SK-N-MC (cell line): ENCODE measurements around the gene VEPH1.

Source experiments
- DNase-seq: peaks from one replicate; pipeline ENCODE4 v3.0.0-alpha.2; 2011; ENCODE audit warnings: low read depth, low spot score
- H3K27ac ChIP-seq: fragments of 200-600 bp; sonication (generic); 2 replicates; pipeline ENCODE4 v1.5.1; 2016; ENCODE audit warnings: mixed run types
- H3K36me3 ChIP-seq: fragments of 200-600 bp; sonication (generic); 2 replicates; pipeline ENCODE4 v1.6.1; 2017; ENCODE audit warnings: antibody characterized with exemption, low read length, mixed read lengths; ENCODE audit not compliant: insufficient read depth
- H3K4me3 ChIP-seq: fragments of 200-600 bp; sonication (generic); 2 replicates; pipeline ENCODE4 v1.5.1; 2016
- H3K9ac ChIP-seq: fragments of 200-600 bp; sonication (generic); 2 replicates; pipeline ENCODE4 v1.8.0; 2017; ENCODE audit warnings: mixed run types, mixed read lengths; ENCODE audit not compliant: insufficient read length
- H3K9me3 ChIP-seq: fragments of 200-600 bp; sonication (generic); 2 replicates; pipeline ENCODE4 v1.6.1; 2017; ENCODE audit warnings: low read depth, mild to moderate bottlenecking, antibody characterized with exemption, low read length, moderate library complexity, mixed read lengths
- EZH2 ChIP-seq: fragments of 200-600 bp; sonication (generic); IDR thresholded peaks from one replicate; pipeline ENCODE4 v1.6.1; 2017; ENCODE audit warnings: antibody characterized with exemption
- FOXP2 ChIP-seq: optimal IDR thresholded peaks from 2 replicates; pipeline ENCODE3; 2011; ENCODE audit warnings: mild to moderate bottlenecking, moderate library complexity; ENCODE audit not compliant: insufficient read depth; ENCODE audit errors: extremely low read length, control extremely low read depth
- POLR2AphosphoS5 ChIP-seq: IDR thresholded peaks from 2 replicates; pipeline ENCODE4 v1.6.1; 2012; ENCODE audit warnings: mild to moderate bottlenecking, low read depth, low read length, borderline replicate concordance

VEPH1 gene

DNA sequence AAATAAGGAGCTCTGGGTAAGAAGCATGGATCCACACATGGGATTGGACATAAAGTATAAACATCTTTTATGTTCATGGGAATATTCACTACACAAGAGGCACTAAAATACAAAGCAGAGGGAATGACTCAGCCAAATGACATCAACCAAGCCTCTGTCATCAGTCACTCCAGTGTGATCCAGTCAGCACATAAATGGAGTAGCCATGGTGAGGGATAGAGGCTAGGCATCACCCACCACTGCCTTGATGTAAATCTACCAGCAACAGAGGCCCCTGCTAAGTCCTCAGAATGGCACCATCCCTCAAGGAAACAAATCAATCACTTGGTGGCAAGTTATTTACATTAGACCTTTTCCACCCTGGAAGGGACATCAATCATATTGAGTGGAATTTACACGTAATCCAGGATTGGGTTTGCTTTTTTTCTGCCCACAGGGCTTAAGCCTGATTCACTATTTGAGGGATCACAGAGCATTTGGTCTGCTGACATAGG lies 27.2 kb downstream of the VEPH1 start:
- no peak overlapping the region for H3K9ac ChIP-seq
- no peaks in the 10 kb centered on the region for H3K36me3 ChIP-seq
- no peak overlapping the region for H3K4me3 ChIP-seq
- no peak overlapping the region for H3K27ac ChIP-seq
- TF ChIP-seq EZH2 (no peak), POLR2AphosphoS5 (no peak), FOXP2 (no peak)
- H3K9me3 ChIP-seq, result no peaks in the 10 kb centered on the region
- no peak for DNase-seq

GRCh38 chr3:157472648-157473047 lies 30.6 kb downstream of the VEPH1 start:
- no peak for DNase-seq
- Histone ChIP-seq H3K36me3 (no peaks in the 10 kb centered on the region), H3K9me3 (no peaks in the 10 kb centered on the region), H3K27ac (no peak overlapping the region), H3K4me3 (no peak overlapping the region), H3K9ac (no peak overlapping the region)
- TF ChIP-seq POLR2AphosphoS5 (no peak), EZH2 (no peak), FOXP2 (no peak)

GRCh38 chr3:157471064-157471463 lies 32.2 kb downstream of the VEPH1 start:
- Histone ChIP-seq H3K9ac (no peak overlapping the region), H3K27ac (no peak overlapping the region), H3K4me3 (no peak overlapping the region), H3K9me3 (no peaks in the 10 kb centered on the region), H3K36me3 (no peaks in the 10 kb centered on the region)
- no peak for DNase-seq
- TF ChIP-seq FOXP2 (no peak), EZH2 (no peak)

DNA sequence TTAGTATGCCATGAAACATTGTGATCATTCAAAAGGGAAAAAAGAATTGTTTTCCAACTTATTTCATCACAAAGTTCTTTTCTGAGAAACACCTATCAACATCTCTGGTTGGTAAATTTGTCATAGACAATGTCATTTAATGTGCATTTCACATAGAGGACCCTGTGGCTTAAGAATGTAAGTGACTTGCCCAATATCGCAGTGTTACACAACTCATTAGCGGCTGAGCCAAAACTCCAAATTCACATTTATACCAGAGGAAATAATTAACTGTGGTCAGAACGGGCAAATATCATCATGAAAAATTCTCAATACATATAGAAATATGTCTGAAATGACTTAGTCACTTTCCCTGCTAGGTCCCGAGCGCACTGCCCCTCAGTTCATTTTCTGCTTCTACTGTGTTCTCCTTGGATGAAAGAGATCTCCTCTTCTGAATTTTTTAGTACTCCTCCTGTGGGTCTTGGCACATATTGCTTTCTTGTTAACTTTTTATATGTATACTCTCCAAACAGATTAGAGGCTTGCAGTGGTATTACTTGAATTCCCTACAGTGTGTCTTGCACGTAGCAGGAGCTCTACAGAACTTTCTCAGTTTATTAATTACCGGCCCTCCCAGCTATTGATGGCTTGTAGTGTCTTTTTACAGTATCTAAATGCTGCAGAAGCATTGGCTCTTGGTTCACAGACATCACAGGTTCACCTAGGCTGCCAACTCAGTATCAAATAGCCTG lies 33.5 kb downstream of the VEPH1 start:
- H3K9me3 ChIP-seq, result no peaks in the 10 kb centered on the region
- H3K27ac ChIP-seq, result no peak overlapping the region
- H3K4me3 ChIP-seq, result no peak overlapping the region
- no peaks in the 10 kb centered on the region for H3K36me3 ChIP-seq
- DNase-seq, result no peak
- no peak for TF ChIP-seq FOXP2
- no peak for TF ChIP-seq POLR2AphosphoS5
- no peak for TF ChIP-seq EZH2
- H3K9ac ChIP-seq, result no peak overlapping the region

DNA sequence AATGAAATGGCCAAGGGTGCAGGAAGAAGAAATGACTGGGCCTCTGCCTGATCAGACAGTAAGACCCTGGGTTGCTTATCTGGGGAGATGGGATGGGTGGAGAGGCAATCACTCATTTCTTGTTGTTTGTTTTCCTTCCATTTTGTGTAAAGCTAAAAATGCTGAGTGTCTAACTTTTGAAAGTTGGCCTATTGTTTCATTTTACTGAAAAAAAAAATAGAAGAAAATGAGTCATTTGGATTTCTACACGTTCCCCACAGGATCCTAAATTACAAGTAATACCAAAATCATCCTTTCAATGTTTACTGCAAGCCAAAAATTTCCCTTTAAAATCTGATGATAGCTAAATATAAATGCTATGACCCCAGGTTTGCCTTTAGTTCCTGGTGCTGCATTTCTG lies 36.0 kb downstream of the VEPH1 start:
- DNase-seq, result no peak
- Histone ChIP-seq H3K36me3 (no peaks in the 10 kb centered on the region), H3K4me3 (no peak overlapping the region), H3K27ac (no peak overlapping the region), H3K9me3 (no peaks in the 10 kb centered on the region), H3K9ac (no peak overlapping the region)
- TF ChIP-seq FOXP2, result no peak
- TF ChIP-seq EZH2, result no peak
- no peak for TF ChIP-seq POLR2AphosphoS5

GRCh38 chr3:157465741-157466140 lies 37.5 kb downstream of the VEPH1 start:
- H3K27ac ChIP-seq, result no peak overlapping the region
- no peak for DNase-seq
- H3K9me3 ChIP-seq, result no peaks in the 10 kb centered on the region
- no peak overlapping the region for H3K9ac ChIP-seq
- H3K36me3 ChIP-seq, result no peaks in the 10 kb centered on the region
- H3K4me3 ChIP-seq, result no peak overlapping the region
- TF ChIP-seq EZH2 (no peak), FOXP2 (no peak), POLR2AphosphoS5 (no peak)

GRCh38 chr3:157464321-157464720 lies 38.9 kb downstream of the VEPH1 start:
- Histone ChIP-seq H3K9me3 (no peaks in the 10 kb centered on the region), H3K27ac (no peak overlapping the region), H3K9ac (no peak overlapping the region), H3K36me3 (no peaks in the 10 kb centered on the region), H3K4me3 (no peak overlapping the region)
- DNase-seq, result no peak
- TF ChIP-seq EZH2, result no peak
- TF ChIP-seq FOXP2, result no peak
- TF ChIP-seq POLR2AphosphoS5, result no peak

- no peak overlapping the region for H3K9ac ChIP-seq
- no peak overlapping the region for H3K27ac ChIP-seq
- TF ChIP-seq FOXP2, result no peak
Measured at GRCh38 chr3:157463816-157464215, 39.4 kb downstream of the VEPH1 start.

DNA sequence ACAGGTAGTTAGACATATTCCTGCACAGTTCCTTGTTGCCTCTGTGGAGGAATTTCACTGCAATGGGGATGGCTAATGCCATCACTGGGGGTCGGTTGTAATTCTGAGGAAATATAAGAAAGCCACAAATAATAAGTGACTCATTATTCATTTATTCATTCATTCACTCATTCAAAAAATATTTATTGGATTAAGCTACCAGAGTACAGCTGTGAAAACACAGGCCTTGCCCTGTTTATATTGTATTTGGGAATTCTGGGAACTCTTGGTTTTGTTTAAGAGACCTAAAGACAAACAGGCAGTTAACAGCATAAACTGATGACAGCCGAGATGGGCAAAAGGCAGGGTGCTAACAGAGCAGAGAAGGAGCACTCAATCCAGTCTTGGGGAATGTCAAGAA lies 43.0 kb downstream of the VEPH1 start:
- Histone ChIP-seq H3K27ac (no peak overlapping the region), H3K4me3 (no peak overlapping the region), H3K36me3 (no peaks in the 10 kb centered on the region), H3K9me3 (no peaks in the 10 kb centered on the region), H3K9ac (no peak overlapping the region)
- TF ChIP-seq POLR2AphosphoS5 (no peak), EZH2 (no peak), FOXP2 (no peak)
- DNase-seq, result no peak

More at GRCh38 chr3:157463816-157464215, 39.4 kb downstream of the VEPH1 start:
- no peaks in the 10 kb centered on the region for H3K9me3 ChIP-seq
- H3K4me3 ChIP-seq, result no peak overlapping the region
- H3K36me3 ChIP-seq, result no peaks in the 10 kb centered on the region
- DNase-seq, result no peak
